Breast epithelium (tissue), 3 donors: ENCODE measurements around the gene QSOX1.

Experiments used
- POLR2A ChIP-seq: fragments of 450-650 bp; IDR thresholded peaks from one replicate; pipeline ENCODE4 v1.6.1; 2016; ENCODE audit warnings: antibody characterized with exemption, mild to moderate bottlenecking, moderate library complexity
- POLR2AphosphoS5 ChIP-seq, 3 donors: sonication (generic); formaldehyde crosslinking; IDR thresholded peaks; one replicate each; pipeline ENCODE4 v1.6.1; 2017; ENCODE audit warnings: antibody characterized with exemption in 3 of 3
- TF ChIP-seq, protein P1 (sequence below), 3 donors: fragments of 450-650 bp; IDR thresholded peaks; one replicate each; pipeline ENCODE4 v1.5.1; 2016 to 2017; ENCODE audit warnings: antibody characterized with exemption in 3 of 3, mild to moderate bottlenecking in 3 of 3, moderate library complexity in 3 of 3

- TF ChIP-seq POLR2A (no peak), POLR2AphosphoS5 (IDR thresholded peaks at IDR 0.05) (no peak)
- TF ChIP-seq, protein P1, sequence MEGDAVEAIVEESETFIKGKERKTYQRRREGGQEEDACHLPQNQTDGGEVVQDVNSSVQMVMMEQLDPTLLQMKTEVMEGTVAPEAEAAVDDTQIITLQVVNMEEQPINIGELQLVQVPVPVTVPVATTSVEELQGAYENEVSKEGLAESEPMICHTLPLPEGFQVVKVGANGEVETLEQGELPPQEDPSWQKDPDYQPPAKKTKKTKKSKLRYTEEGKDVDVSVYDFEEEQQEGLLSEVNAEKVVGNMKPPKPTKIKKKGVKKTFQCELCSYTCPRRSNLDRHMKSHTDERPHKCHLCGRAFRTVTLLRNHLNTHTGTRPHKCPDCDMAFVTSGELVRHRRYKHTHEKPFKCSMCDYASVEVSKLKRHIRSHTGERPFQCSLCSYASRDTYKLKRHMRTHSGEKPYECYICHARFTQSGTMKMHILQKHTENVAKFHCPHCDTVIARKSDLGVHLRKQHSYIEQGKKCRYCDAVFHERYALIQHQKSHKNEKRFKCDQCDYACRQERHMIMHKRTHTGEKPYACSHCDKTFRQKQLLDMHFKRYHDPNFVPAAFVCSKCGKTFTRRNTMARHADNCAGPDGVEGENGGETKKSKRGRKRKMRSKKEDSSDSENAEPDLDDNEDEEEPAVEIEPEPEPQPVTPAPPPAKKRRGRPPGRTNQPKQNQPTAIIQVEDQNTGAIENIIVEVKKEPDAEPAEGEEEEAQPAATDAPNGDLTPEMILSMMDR (IDR thresholded peaks at IDR 0.05), result no peak
Measured at GRCh38 chr1:180250499-180250770, 95.8 kb downstream of the QSOX1 start.
